Measurements from ENCODE around the gene UNC93A. TPM values are rescaled to one million over a fixed set of nuclear protein-coding genes. Genes with fewer than 3 reads are reported as not detected.
"Not testable (repeated sequence)": the region's sequence is repeated elsewhere in the genome, so short reads cannot be mapped to it uniquely, and the experiment has no call there.

UNC93A gene
- total RNA-seq, 2 donors from 2014 or later, result not detected

GRCh38 chr6:167266057-167266829 lies 24.9 kb upstream of the UNC93A start:
- not testable (repeated sequence) for H3K27ac Mint-ChIP-seq; H3K4me1 Mint-ChIP-seq; H3K9me3 Mint-ChIP-seq; H3K36me3 Mint-ChIP-seq (ENCODE audit: low read depth); ATAC-seq (replicated peaks); H3K4me3 Mint-ChIP-seq
- H3K27me3 Mint-ChIP-seq, result peaks cover 20% of the 10 kb centered on the region

- H3K27ac Mint-ChIP-seq, result no peak overlapping the region
- no peaks in the 10 kb centered on the region for H3K36me3 Mint-ChIP-seq (ENCODE audit: low read depth)
- H3K9me3 Mint-ChIP-seq, result no peaks in the 10 kb centered on the region
- ATAC-seq (replicated peaks), result no peak
- peaks cover 17% of the 10 kb centered on the region for H3K27me3 Mint-ChIP-seq
- no peaks in the 10 kb centered on the region for H3K4me1 Mint-ChIP-seq
- H3K4me3 Mint-ChIP-seq, result no peak overlapping the region
Observed at GRCh38 chr6:167266830-167267555, 24.1 kb upstream of the UNC93A start.

- peaks cover 17% of the 10 kb centered on the region for H3K27me3 Mint-ChIP-seq
- not testable (repeated sequence) for H3K27ac Mint-ChIP-seq; H3K4me1 Mint-ChIP-seq; H3K9me3 Mint-ChIP-seq; H3K4me3 Mint-ChIP-seq; H3K36me3 Mint-ChIP-seq (ENCODE audit: low read depth); ATAC-seq (replicated peaks)
Observed at GRCh38 chr6:167267556-167267898, 23.6 kb upstream of the UNC93A start.

- no peak overlapping the region for H3K27ac Mint-ChIP-seq
- H3K27me3 Mint-ChIP-seq, result peaks cover 13% of the 10 kb centered on the region
- no peak overlapping the region for H3K4me3 Mint-ChIP-seq
- no peaks in the 10 kb centered on the region for H3K9me3 Mint-ChIP-seq
- H3K4me1 Mint-ChIP-seq, result no peaks in the 10 kb centered on the region
- ATAC-seq (replicated peaks), result no peak
- H3K36me3 Mint-ChIP-seq (ENCODE audit: low read depth), result no peaks in the 10 kb centered on the region
Observed at GRCh38 chr6:167267921-167268401, 23.2 kb upstream of the UNC93A start.

GRCh38 chr6:167268683-167269280 lies 22.3 kb upstream of the UNC93A start:
- Mint-ChIP-seq H3K9me3 (no peaks in the 10 kb centered on the region), H3K4me1 (no peaks in the 10 kb centered on the region)
- ATAC-seq (replicated peaks), result no peak

GRCh38 chr6:167270499-167271311 lies 20.4 kb upstream of the UNC93A start:
- Mint-ChIP-seq H3K27ac (no peak overlapping the region), H3K9me3 (no peaks in the 10 kb centered on the region), H3K27me3 (peaks cover 15% of the 10 kb centered on the region), H3K4me1 (no peaks in the 10 kb centered on the region), H3K4me3 (no peak overlapping the region), H3K36me3 (ENCODE audit: low read depth) (no peaks in the 10 kb centered on the region)
- ATAC-seq (replicated peaks), result no peak

More at GRCh38 chr6:167268683-167269280, 22.3 kb upstream of the UNC93A start:
- Mint-ChIP-seq H3K36me3 (ENCODE audit: low read depth) (no peaks in the 10 kb centered on the region), H3K27ac (no peak overlapping the region), H3K4me3 (no peak overlapping the region), H3K27me3 (peaks cover 13% of the 10 kb centered on the region)

GRCh38 chr6:167272151-167272550 lies 19.0 kb upstream of the UNC93A start:
- no peaks in the 10 kb centered on the region for H3K4me1 Mint-ChIP-seq
- H3K36me3 Mint-ChIP-seq (ENCODE audit: low read depth), result no peaks in the 10 kb centered on the region
- ATAC-seq (replicated peaks), result no peak
- no peak overlapping the region for H3K4me3 Mint-ChIP-seq
- H3K9me3 Mint-ChIP-seq, result no peaks in the 10 kb centered on the region
- peaks cover 20% of the 10 kb centered on the region for H3K27me3 Mint-ChIP-seq
- no peak overlapping the region for H3K27ac Mint-ChIP-seq

GRCh38 chr6:167272696-167273379 lies 18.3 kb upstream of the UNC93A start:
- peaks cover 25% of the 10 kb centered on the region for H3K27me3 Mint-ChIP-seq
- no peak for ATAC-seq (replicated peaks)
- no peaks in the 10 kb centered on the region for H3K4me1 Mint-ChIP-seq
- H3K9me3 Mint-ChIP-seq, result no peaks in the 10 kb centered on the region
- no peaks in the 10 kb centered on the region for H3K36me3 Mint-ChIP-seq (ENCODE audit: low read depth)
- H3K27ac Mint-ChIP-seq, result no peak overlapping the region
- no peak overlapping the region for H3K4me3 Mint-ChIP-seq

- H3K36me3 Mint-ChIP-seq (ENCODE audit: low read depth), result no peaks in the 10 kb centered on the region
- H3K4me1 Mint-ChIP-seq, result no peaks in the 10 kb centered on the region
- H3K27ac Mint-ChIP-seq, result no peak overlapping the region
- H3K9me3 Mint-ChIP-seq, result no peaks in the 10 kb centered on the region
- peaks cover 24% of the 10 kb centered on the region for H3K27me3 Mint-ChIP-seq
- no peak for ATAC-seq (replicated peaks)
- no peak overlapping the region for H3K4me3 Mint-ChIP-seq
Observed at GRCh38 chr6:167274270-167274669, 16.8 kb upstream of the UNC93A start.

GRCh38 chr6:167275001-167275400 lies 16.1 kb upstream of the UNC93A start:
- Mint-ChIP-seq H3K36me3 (ENCODE audit: low read depth) (no peaks in the 10 kb centered on the region), H3K27ac (no peak overlapping the region), H3K9me3 (no peaks in the 10 kb centered on the region), H3K4me3 (no peak overlapping the region), H3K27me3 (peaks cover 23% of the 10 kb centered on the region), H3K4me1 (no peaks in the 10 kb centered on the region)
- no peak for ATAC-seq (replicated peaks)

GRCh38 chr6:167275436-167275835 lies 15.7 kb upstream of the UNC93A start:
- Mint-ChIP-seq H3K4me1 (no peaks in the 10 kb centered on the region), H3K4me3 (no peak overlapping the region)

GRCh38 chr6:167276772-167277533 lies 14.2 kb upstream of the UNC93A start:
- H3K4me3 Mint-ChIP-seq, result no peak overlapping the region
- peaks cover 20% of the 10 kb centered on the region for H3K27me3 Mint-ChIP-seq
- ATAC-seq (replicated peaks), result no peak
- H3K27ac Mint-ChIP-seq, result no peak overlapping the region
- no peaks in the 10 kb centered on the region for H3K36me3 Mint-ChIP-seq (ENCODE audit: low read depth)
- no peaks in the 10 kb centered on the region for H3K9me3 Mint-ChIP-seq
- no peaks in the 10 kb centered on the region for H3K4me1 Mint-ChIP-seq

More at GRCh38 chr6:167275436-167275835, 15.7 kb upstream of the UNC93A start:
- Mint-ChIP-seq H3K9me3 (no peaks in the 10 kb centered on the region), H3K36me3 (ENCODE audit: low read depth) (no peaks in the 10 kb centered on the region), H3K27me3 (peaks cover 20% of the 10 kb centered on the region), H3K27ac (no peak overlapping the region)
- no peak for ATAC-seq (replicated peaks)

- not testable (repeated sequence) for H3K9me3 Mint-ChIP-seq; H3K4me1 Mint-ChIP-seq; H3K27ac Mint-ChIP-seq; H3K36me3 Mint-ChIP-seq (ENCODE audit: low read depth); H3K4me3 Mint-ChIP-seq; ATAC-seq (replicated peaks)
- H3K27me3 Mint-ChIP-seq, result peaks cover 27% of the 10 kb centered on the region
Observed at GRCh38 chr6:167278173-167278940, 12.8 kb upstream of the UNC93A start.
